Parathyroid adenoma (tissue), 2 donors: Measurements from ENCODE around the gene LYZL1.

Experiments used
- H2AFZ ChIP-seq: fragments of 300-600 bp; sonication (generic); one replicate; pipeline ENCODE4 v1.7.0; 2017; ENCODE audit warnings: antibody characterized with exemption, mild to moderate bottlenecking
- H3K27ac ChIP-seq: fragments of 300-600 bp; sonication (generic); one replicate; pipeline ENCODE4 v1.7.0; 2017
- H3K27me3 ChIP-seq: fragments of 300-600 bp; sonication (generic); one replicate; pipeline ENCODE4 v1.7.0; 2017; ENCODE audit warnings: low read length; ENCODE audit not compliant: control insufficient read depth, insufficient read depth
- H3K36me3 ChIP-seq: fragments of 300-600 bp; sonication (generic); one replicate; pipeline ENCODE4 v1.7.0; 2017; ENCODE audit warnings: low read length; ENCODE audit not compliant: control insufficient read depth, insufficient read depth
- H3K4me1 ChIP-seq: fragments of 300-600 bp; sonication (generic); one replicate; pipeline ENCODE4 v1.7.0; 2017; ENCODE audit warnings: control low read depth
- H3K4me2 ChIP-seq: fragments of 300-600 bp; sonication (generic); one replicate; pipeline ENCODE4 v1.7.0; 2017; ENCODE audit warnings: low read length
- H3K4me3 ChIP-seq: fragments of 300-600 bp; sonication (generic); one replicate; pipeline ENCODE4 v1.7.0; 2017; ENCODE audit warnings: low read depth, low read length
- H3K79me2 ChIP-seq: fragments of 300-600 bp; sonication (generic); one replicate; pipeline ENCODE4 v1.7.0; 2017; ENCODE audit warnings: control low read depth
- H3K9ac ChIP-seq: fragments of 300-600 bp; sonication (generic); one replicate; pipeline ENCODE4 v1.7.0; 2017; ENCODE audit warnings: mild to moderate bottlenecking
- H3K9me3 ChIP-seq: fragments of 300-600 bp; sonication (generic); one replicate; pipeline ENCODE4 v1.7.0; 2017; ENCODE audit warnings: low read length; ENCODE audit not compliant: control insufficient read depth
- TF ChIP-seq, protein P1 (sequence below): fragments of 300-600 bp; sonication (generic); IDR thresholded peaks from one replicate; pipeline ENCODE4 v1.7.0; 2017; ENCODE audit warnings: antibody characterized with exemption, mild to moderate bottlenecking
- donor health status: primary hyperparathyroidism.

LYZL1 gene

DNA sequence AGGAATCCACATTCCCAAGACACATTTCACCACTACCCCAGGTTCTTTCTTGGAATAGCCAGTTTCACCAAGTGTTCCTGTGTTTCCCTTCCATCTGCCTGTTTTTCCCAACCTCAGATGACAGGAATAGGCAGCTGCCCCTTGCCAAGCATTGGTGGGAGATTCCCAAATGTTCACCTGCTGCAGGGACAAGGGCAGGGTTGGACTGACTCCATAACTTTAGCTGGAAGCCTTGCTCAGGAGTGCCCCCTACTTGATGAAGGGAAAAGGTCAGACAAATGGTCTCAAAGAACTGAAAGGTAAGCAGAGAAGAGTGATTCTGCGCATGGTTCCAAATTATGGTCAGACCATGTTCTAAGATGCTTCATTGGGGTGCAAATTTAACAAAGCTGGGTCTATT is 45.1 kb upstream of the LYZL1 start:
- H3K4me1 ChIP-seq: peaks cover 14% of the 10 kb centered on the region
- peak overlapping the region; percentile 7 for H3K4me2 ChIP-seq
- no peaks in the 10 kb centered on the region for H3K79me2 ChIP-seq
- no peak overlapping the region for H3K4me3 ChIP-seq
- no peaks in the 10 kb centered on the region for H3K9me3 ChIP-seq
- no peak overlapping the region for H3K9ac ChIP-seq
- H3K27me3 ChIP-seq: no peaks in the 10 kb centered on the region
- H3K27ac ChIP-seq: no peak overlapping the region
- H2AFZ ChIP-seq: no peak overlapping the region
- H3K36me3 ChIP-seq: no peaks in the 10 kb centered on the region
- TF ChIP-seq, protein P1, sequence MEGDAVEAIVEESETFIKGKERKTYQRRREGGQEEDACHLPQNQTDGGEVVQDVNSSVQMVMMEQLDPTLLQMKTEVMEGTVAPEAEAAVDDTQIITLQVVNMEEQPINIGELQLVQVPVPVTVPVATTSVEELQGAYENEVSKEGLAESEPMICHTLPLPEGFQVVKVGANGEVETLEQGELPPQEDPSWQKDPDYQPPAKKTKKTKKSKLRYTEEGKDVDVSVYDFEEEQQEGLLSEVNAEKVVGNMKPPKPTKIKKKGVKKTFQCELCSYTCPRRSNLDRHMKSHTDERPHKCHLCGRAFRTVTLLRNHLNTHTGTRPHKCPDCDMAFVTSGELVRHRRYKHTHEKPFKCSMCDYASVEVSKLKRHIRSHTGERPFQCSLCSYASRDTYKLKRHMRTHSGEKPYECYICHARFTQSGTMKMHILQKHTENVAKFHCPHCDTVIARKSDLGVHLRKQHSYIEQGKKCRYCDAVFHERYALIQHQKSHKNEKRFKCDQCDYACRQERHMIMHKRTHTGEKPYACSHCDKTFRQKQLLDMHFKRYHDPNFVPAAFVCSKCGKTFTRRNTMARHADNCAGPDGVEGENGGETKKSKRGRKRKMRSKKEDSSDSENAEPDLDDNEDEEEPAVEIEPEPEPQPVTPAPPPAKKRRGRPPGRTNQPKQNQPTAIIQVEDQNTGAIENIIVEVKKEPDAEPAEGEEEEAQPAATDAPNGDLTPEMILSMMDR: peak; percentile 41

DNA sequence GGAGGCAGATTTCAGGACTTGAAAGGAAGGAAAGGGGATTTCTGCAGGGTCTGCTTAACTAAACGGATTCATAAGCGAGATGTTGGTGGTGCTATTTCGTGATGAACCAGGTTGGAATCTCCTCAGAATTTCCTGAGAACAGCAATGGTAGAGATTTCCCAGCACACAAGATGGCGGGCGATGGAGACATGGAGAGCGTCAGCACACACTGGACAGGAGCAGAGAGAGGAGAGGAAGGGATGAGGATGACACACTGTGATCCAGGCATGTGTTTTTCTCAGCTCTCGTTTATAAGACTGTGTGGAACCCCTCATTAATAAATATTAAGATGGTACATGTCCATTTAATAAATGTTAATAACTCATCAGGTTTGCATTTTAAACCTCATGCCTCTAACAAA is 43.9 kb upstream of the LYZL1 start:
- Histone ChIP-seq H3K9ac (no peak overlapping the region), H3K4me3 (no peak overlapping the region), H3K79me2 (no peaks in the 10 kb centered on the region), H3K27me3 (no peaks in the 10 kb centered on the region), H3K36me3 (no peaks in the 10 kb centered on the region), H3K27ac (no peak overlapping the region), H3K4me1 (peaks cover 10% of the 10 kb centered on the region), H2AFZ (no peak overlapping the region), H3K4me2 (no peak overlapping the region), H3K9me3 (no peaks in the 10 kb centered on the region)
- TF ChIP-seq, protein P1: no peak

DNA sequence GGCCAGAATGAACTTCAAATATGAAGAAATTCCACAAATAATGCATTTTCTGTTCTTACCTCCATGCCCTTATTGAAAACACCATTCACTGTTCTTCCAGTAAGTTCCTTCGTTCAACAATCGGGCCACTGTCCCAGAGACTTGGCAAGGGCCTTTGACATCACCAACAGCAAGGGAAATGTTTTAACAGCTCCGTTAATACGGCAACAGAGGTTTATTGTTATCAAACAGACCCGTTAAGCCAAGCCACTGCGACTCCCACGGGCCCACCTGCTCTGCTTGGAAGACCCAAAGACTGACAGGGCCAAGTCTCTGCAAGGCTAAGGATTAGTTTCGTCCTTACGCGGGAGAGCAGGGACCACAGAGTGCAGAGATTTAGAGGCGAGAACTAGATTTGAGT is 43.4 kb upstream of the LYZL1 start:
- Histone ChIP-seq H3K4me2 (no peak overlapping the region), H3K27me3 (no peaks in the 10 kb centered on the region), H3K4me3 (no peak overlapping the region), H2AFZ (no peak overlapping the region), H3K36me3 (no peaks in the 10 kb centered on the region), H3K4me1 (peaks cover 10% of the 10 kb centered on the region), H3K27ac (no peak overlapping the region), H3K9ac (no peak overlapping the region), H3K9me3 (no peaks in the 10 kb centered on the region), H3K79me2 (no peaks in the 10 kb centered on the region)
- TF ChIP-seq, protein P1: no peak

DNA sequence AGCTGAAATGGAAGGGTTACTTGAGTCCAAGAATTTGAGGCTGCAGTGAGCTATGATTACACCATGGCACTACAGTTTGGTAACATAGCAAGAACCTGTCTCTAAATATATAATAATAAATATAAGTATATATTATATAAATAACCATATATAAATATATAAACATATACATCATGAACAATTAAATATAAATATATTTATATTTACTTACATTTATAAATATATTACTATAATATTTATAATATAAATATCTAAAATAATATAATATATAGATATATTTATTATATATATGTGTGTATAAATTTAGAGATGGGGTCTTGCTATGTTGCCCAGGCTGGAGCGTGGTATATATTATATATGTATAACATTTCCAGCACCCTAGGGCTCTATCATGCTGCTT is 42.4 kb upstream of the LYZL1 start:
- H3K9ac ChIP-seq: no peak overlapping the region
- H3K9me3 ChIP-seq: no peaks in the 10 kb centered on the region
- peaks cover 10% of the 10 kb centered on the region for H3K4me1 ChIP-seq
- H3K36me3 ChIP-seq: no peaks in the 10 kb centered on the region
- TF ChIP-seq, protein P1: no peak
- no peaks in the 10 kb centered on the region for H3K27me3 ChIP-seq
- H3K27ac ChIP-seq: no peak overlapping the region
- H3K4me3 ChIP-seq: no peak overlapping the region
- no peaks in the 10 kb centered on the region for H3K79me2 ChIP-seq
- H3K4me2 ChIP-seq: no peak overlapping the region
- H2AFZ ChIP-seq: no peak overlapping the region

DNA sequence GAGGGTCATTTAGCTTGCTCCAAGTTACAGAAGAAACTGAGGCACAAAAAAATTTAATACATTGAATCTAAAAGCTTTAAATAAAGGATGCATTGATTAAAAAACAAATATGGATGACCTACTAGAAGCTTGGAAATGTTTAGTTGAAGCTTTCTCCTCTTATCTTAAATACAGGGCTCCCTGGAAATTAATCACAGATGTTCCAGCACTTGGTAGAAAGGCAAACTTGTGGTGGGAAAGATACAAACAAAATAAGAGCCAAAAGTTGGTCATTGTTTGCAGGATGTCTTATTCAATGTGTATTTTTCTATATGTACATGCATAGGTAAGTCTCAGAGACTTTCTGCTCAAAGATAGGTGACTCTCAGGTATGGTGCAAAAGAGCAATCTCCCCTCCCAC is 40.7 kb upstream of the LYZL1 start:
- no peaks in the 10 kb centered on the region for H3K79me2 ChIP-seq
- no peaks in the 10 kb centered on the region for H3K27me3 ChIP-seq
- no peak overlapping the region for H3K27ac ChIP-seq
- no peak overlapping the region for H2AFZ ChIP-seq
- H3K4me2 ChIP-seq: no peak overlapping the region
- TF ChIP-seq, protein P1: no peak
- H3K4me1 ChIP-seq: peaks cover 8% of the 10 kb centered on the region
- no peaks in the 10 kb centered on the region for H3K9me3 ChIP-seq
- H3K4me3 ChIP-seq: no peak overlapping the region
- no peak overlapping the region for H3K9ac ChIP-seq
- no peaks in the 10 kb centered on the region for H3K36me3 ChIP-seq
